Lung microvascular endothelial cell (primary cell): Measurements from ENCODE around the gene TANGO6. TPM values are rescaled to one million over a fixed set of nuclear protein-coding genes. Genes with fewer than 3 reads are reported as not detected.

Experiments used
- DNase-seq, 2 donors: peaks; one replicate each; pipeline versions ENCODE4 v3.0.0 to v3.0.0-alpha.2; 2010; ENCODE audit warnings: low read depth in 2 of 2
- total RNA-seq: library from RNA; depleted of rRNA; stranded (reverse); fragments of >200 nt; gene quantifications from 2 replicates; pipeline ENCODE4 v1.2.1, GENCODE V29; 2014

The TANGO6 gene
- total RNA-seq, 1 donor from 2014 or later: 17.1 TPM

DNA sequence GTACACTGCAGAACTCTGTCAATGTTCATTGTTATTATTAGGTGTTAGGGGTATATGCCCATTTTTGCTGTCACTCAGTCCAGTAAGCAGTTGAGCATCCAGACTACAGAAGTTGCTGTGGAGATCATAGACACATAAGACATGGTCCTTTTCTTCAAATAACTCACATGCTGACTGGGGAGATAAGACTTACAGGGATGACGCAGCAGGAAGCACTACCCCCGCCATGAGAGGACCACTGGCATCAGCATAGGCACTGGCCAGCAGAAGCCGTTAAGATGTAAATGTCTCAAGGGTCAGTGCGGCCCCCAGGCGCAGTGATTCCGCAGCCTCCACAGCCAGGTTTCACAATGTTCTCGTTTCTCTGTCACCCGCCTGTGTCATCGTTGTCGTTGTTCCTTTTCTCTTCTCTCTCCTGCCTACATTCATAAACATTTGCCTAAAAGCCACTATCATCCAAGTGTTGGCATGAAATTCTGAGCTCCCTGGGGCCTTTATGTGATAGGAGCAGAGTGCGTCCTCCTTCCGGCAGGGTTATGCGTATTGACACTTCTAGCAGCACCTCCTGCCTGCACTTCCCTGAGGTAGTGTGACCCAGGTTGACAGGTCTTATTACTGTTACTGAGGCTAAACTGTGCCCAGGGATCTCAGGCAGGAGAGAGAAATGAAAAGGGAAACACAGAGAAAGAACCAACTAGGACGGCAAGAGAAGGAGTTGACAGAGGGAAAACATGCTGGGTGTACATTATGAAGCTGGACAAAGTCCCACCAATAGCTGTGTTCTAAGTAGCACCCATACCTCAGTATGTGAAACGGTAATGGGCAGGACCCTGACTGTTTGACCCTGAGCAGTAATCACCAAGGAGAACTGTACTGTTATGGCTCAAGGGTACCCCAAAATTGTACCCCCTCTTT lies 17.9 kb downstream of the TANGO6 start:
- DNase-seq: no peak

DNA sequence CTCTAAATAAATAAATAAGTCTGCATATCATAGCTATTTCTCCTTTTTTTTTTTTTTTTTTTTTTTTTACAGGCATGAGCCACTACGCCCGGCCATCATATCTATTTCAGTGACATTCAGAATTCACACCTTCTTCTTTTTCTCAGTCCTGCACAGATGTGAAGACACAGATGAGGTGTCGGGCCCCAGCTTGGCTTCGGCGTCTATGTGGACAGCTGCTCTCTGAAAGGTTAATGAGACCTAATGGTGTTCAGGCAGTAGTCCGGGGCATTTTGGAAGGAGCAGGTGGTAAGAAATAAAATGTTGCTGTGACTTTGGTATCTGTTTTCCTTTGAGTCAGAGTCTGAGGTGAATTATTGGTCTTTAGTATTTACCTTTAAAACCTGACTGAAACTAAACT lies 23.6 kb downstream of the TANGO6 start:
- DNase-seq: no peak

DNA sequence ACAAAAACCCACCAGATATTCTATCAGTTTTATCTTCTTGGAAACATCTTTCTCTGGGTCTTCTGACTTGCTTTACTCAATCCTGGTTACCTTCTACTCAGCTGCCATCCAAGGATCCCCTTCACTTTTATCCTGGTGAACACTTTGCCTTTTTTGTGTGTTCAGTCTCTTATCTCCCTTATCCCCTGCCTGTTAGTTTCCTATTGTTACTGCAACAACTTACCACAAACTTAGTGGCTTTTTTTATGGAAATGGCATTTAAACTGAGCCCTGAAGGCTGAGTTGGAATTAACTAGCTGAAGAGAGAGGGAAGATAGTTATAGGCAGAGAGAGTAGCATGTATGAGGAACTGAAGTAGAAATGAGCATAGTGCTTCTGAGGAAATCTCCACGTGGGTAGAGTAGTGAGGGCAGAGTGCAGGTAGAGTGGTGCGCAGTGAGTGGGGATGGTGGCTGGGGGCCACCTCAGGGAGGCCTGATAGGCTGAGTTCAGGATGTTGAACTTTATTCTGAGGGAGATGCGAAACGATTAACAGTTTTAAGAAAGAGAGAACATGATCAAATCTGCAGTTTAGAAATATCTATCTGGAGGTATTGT lies 26.3 kb downstream of the TANGO6 start:
- DNase-seq: no peak

DNA sequence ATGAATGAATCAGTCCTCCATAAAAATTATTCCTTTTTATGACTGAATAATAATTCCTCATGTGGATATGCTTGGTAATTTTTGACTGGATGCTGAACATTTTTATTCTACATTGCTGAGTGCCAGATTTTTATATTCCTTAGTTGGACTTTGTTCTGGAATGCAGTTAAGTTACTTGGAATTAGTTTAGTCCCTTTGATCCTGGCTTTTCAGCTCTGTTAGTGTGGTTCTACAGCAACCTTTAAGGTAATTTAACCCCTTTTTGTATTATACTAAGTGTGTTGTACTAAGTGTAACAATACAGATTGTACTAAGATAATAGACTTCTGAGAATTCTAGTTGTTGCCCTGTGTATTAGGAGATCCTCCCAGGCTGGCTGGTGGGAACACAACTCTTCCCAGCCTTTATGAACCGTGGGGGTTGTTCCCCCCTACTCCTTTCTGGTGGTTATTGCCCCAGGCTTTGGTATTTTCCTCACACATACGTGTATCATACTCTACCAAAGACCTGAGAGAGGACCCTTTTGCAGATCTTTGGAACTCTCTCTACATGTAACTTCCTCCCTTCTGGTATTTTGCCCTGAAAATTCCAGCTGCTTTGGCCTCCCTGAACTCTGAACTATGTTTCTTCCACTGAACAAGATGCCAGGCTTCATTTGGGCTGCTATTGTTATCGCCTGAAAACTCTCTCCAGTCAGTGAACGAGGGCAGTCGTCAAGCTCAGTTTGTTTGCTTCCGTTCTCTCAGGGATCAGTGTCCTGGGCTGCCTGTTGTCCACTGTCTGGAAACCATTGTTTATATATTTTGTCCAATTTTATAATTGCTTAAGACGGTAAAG lies 30.5 kb downstream of the TANGO6 start:
- DNase-seq: no peak

DNA sequence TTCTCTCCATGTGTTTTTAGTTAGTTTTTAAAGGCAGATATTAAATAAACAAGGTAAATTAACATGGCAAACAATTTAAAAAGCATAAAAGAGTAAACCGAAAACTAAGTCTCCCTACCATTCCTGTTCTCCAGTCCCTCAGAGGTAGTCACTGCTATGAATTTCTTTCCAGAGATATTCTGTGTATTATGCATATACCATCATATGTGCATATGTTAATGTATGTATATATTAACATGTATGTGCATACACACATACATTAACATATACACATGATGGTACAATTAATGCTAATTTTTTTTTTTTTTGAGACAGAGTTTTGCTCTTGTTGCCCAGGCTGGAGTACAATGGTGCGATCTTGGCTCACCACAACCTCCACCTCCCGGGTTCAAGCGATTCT lies 32.5 kb downstream of the TANGO6 start:
- DNase-seq: no peak

DNA sequence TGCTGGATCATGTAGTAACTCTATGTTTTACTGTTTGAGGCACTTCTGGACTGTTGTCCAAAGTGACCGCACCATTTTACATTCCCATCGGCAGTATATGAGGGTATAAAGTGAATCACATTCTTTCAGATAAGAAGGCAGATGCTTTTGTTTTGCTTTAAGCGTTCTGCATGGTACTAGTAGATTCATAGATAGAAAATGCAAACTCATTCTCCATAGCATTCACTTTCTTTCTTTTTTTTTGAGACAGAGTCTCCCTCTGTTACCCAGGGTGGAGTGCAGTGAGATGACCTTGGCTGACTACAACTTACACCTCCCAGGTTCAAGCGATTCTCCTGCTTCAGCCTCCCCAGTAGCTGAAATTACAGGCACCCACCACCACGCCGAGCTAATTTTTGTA lies 40.4 kb downstream of the TANGO6 start:
- DNase-seq: no peak

DNA sequence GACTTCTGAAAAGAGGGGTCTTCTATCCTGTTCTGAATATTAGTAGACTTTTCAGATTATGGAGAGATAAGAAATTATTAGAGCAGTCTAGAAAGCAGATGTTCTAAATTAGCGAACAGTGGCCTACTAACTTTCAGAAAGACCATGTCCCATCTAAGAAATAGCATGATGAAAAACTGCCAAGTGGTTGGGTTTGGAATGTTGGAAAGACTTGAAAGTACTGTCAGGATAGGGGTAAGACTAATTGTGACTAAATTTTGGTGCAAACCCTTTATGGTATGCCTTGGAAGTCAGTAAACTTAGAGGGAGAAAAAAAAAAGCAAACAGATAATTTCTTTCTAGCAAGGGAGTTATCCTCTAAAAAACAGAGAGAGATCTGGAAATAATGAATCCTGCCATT lies 41.1 kb downstream of the TANGO6 start:
- peak in 1 of 2 donors; percentile 4 for DNase-seq

DNA sequence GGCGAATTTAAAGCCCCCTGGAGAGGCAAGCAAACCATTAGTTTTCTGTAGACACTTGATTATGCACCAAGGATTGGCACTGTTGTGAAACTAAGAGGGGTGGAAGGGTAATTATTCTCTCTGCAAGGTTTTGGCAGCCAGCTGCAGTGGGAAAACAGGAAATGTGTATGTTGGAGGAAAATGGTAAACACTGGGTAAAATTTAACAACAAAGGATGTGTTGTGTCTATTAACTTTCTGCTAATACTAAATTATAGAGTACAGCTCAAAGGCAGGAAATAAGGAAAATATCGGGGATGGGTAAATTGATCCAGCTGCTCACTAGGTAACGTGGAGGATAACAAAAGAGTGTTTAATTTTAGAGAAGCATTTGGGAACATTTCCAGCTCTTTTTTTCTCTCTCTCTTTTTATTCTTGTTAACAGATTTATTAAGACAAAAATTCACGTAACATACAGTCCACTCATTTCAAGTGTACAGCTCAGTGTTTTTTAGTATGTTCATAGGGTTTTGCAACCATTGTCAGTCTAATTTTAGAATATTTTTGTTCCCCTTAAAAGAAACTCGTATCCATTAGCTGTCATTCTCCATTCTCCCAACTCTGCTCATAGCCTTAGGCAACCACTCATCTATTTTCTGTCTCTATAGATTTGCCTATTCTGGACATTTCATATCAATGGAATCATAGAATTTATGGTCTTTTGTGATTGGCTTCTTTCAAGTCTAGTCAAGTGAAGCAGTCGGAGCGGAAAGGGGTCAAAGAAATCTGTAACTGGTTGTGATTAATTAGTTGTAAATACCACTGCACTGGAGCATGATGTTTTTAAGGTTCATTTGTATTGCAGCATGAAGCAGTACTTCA lies 41.8 kb downstream of the TANGO6 start:
- DNase-seq: peak; percentile 63 to 78

DNA sequence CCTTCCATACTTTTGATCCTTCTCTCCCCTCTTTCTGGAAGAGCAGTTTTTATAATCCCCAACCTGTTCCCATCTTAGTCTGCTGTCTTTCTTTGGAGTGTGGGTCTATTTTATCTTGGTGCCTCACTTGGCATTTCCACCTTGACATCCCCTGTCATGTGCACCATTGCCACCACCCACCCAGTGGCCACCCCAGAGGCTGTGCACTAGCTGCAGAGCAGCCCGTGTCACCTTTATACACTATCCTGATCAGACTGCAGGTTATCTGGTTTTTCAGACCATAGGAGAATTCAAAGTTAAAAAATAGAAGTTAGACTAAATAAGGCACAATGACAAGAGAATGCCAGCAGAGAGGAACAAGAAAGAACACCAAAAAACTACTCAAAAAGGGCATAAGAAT lies 43.8 kb downstream of the TANGO6 start:
- no peak for DNase-seq

DNA sequence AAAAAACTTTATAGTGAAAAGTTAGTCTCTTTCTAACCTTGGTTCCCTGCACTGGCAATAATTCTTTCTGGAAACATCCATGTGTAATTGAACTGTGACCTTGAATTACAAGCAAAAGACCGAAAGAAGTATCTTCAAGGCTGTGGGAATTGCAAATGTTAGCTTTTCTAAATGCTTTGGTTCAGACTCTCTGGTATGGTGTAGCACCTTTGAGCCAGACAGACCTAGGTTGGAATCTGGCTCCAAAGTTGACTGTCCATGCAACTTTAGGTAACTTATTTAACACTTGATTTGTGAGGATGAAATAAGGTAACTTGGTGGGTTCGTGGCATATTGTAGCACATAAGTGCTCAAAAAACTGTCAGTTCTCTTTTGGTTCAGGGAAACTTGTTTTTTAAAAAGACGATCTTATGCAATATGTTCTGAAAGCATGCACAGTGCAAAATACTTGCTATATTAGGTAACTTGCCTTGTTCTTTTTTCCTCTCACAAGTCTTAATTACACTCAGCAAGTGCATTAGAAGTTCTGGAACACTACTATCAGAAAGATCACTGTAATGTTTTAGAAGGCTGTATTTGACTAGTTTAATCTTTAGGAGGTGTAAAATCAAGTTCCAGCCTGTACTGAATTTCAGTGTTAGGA lies 46.3 kb downstream of the TANGO6 start:
- no peak for DNase-seq

DNA sequence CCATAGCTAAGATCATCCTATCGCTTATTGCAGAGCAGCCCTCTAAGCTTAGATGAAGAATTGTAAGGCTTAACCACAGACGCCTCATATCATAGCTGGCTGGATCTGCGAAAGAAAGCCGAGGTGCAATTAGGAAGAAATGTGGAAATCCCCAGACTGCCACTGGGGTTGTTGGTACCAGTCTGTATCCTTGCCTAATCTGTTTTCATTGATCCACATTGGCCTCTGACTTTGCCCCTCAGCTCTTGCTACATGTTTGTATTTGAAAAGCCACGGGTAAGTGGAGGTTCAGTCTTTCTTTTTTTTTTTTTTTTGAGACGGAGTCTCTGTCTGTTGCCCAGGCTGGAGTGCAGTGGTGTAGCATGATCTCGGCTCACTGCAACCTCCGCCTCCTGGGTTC lies 48.9 kb downstream of the TANGO6 start:
- DNase-seq: no peak

DNA sequence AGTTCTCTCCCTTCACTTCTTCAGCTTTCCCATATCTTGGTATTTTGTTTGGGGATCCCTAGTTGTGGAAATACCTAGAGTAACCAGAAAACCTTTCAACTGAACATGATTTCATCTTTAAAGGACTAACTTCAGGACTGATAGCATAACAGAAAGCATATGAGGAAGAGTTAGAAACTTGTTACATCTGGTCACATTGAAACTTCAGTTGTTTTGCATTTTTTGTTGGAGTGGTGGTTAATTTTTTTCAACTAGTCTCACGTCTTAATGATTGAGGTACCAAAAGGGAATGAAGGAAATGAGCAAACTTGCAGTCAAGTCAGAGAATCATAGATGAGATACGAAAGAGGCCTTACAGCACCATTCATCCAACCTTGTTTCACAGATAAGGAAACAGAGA lies 49.6 kb downstream of the TANGO6 start:
- no peak for DNase-seq

DNA sequence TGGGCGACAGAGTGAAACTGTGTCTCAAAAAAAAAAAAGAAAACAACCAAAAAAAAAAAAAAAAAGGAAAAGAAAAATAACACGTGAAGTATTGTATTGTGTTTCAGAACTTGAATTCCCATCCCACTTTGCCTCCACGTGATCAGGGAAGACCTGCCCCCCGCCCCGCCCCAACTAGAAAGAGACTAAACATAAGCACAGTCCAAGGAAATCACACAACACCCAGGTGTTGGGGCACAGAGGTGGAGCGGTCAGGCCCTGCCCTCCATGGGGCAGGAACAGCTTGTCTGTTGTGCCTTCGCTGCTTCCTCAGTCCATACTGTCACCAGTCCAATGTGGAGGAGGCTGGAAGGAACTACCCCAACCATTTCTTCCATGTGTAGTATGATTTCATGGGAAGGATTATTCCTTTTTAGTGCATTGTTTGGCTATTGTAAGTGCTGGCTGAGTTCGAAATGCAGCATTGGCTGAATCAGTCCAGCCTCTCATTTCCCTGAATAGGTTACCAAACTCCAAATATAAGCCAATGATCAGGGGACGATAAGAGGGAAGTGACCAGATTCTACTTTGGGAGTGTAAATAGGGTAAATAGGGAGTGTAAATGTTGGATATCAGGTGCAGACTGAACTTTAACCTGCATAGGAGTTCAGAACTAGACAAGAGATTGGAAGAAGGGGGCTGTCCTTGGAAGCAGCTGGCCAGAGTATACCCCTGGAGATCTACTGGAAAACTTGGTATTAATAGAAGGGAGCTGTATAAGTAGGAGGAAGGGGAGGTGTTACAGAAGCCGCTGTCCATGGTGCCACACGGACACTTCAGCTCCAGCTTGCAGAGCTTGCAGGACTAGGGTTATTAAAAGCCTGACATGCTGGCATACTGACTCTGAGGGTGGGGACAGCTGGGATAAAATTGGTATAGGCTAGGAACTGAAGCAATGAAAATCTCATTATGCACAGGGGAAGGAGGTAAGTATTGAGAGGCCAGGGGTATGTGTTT lies 50.7 kb downstream of the TANGO6 start:
- peak; percentile 52 to 56 for DNase-seq

DNA sequence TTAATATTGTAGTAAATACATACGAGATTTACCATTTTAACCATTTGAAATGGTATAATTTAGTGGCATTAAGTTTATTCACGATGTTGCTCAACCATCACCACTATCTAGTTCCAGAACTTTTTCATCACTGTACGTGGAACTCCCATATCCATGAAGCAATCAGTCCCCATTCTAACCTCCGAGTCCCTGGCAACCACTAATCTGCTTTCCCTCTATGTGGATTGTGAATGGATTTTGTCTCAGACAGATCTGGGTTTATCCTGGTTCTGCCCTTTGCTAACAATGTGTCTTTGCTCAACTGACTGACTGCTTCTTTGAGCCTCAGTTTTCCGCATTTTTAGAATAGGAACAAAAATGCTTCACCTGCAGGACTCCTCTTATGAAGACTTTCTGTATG lies 51.4 kb downstream of the TANGO6 start:
- DNase-seq: no peak

DNA sequence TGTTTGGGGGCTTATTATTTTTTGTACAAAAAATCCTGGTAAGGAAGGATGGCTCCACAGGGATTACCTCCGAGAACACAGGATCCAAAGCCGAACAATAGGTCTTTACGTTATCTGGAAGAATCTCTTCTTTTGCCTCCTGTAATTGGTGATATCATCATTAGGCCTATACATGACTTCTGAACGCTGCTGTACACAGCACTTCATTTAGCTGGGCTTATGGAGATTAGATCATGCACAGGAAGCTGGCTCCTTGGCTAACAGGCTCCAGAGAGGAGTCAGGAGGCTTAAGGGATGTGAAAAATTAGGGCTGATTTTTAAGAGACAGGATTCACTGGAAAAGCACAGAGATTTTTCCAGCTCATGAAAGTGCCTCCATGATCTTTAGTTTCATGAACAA lies 54.7 kb downstream of the TANGO6 start:
- peak in 1 of 2 donors; percentile 38 for DNase-seq

DNA sequence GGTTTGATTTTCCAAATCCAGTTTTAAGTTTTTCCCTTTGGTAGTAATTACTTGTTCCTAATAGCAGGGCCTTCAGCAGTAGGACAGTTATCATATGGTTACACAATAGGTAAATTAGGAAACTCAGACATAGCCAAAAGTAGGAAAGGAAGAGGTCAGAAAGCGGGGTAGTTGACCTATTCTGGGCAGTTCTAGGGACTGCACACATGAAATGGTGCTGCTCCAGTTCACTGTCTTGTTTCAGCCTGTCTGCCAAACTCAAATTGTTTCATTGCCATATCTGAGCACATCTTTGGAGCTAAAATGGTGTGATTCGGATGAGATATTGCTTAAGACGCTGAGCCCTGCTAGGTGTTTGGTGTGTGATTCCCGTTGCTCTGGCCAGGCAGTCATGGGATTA lies 56.7 kb downstream of the TANGO6 start:
- no peak for DNase-seq

DNA sequence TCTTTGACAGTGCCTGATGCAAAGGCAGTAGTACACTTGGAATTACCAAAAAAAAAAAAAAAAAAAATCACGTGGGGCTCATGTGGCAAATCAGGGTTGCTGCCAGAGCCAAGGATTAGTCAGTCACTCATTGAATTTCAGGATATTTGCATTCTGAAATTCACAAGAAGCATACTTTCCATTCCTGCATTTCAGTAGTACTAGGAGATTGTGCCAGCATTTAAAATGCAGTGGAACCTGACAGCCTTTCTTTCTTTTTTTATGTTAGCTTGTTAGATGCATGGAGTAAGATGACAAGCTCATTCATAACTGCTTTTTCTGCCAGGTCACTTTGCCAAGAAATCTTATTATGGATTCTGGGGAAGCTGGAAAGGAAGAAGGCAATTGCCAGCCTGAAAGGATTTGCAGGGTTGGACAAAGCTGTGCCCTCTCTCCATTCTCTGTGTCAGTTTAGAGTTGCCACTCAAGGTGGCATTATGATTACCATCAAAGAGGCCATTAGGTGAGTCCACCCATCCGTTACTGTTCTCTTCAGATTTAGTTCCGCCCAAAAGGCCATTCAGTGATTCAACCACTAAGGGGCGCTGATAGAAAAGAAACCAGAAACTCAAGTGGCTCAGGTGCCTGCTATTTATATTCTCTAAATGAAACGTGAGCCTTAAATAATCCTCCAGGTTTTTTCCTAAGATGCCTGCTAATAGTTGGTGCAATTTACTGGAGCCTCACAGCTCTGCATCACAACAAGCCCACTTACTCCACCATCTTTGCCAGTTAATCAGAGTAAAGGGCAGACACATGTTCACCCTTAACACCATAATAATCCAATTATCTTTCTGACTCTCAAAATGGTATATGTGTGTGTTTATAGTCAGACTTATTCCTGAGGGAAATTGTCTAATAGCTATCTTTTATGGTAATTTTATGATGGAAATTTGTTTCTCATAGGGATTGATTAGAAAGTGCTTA lies 59.0 kb downstream of the TANGO6 start:
- DNase-seq: peak; percentile 67 to 83

DNA sequence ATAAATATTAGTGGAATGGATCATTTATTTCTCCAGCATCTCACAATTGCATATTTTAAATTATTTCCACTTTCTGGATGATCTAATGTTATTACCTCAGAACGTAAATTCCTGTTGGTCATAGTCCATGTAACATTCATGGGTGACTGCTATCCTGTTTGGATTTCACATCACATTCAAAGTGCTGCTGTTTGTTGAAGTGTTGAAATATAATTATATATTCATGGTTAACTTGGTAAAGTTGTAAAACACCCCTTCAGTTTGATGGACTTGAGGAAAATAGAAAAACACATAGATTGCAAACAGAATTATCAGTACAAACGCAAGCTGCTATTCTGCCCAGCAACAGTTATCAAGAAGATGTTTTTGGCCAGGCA lies 59.6 kb downstream of the TANGO6 start:
- DNase-seq: no peak
